HepG2 (cell line): ENCODE results near the gene ESF1. TPM values are rescaled to one million over a fixed set of nuclear protein-coding genes. Genes with fewer than 3 reads are reported as not detected.
A peak's percentile ranks its signal among the peaks of the same experiment; 100 is the strongest.

ENCODE experiments used
- ATF7 ChIP-seq, 2 experiments: fragments of 450-650 bp in 1 of 2; sonication (generic) in 1 of 2; formaldehyde crosslinking in 1 of 2; IDR thresholded peaks; 2 replicates each; pipeline versions ENCODE4 v1.4.0 to v1.6.1; 2016 to 2020; ENCODE audit warnings: antibody characterized with exemption in 1 of 2, mild to moderate bottlenecking in 1 of 2, missing genetic modification reagents in 1 of 2
- CENPBD1 ChIP-seq: sonication (generic); formaldehyde crosslinking; IDR thresholded peaks from 2 replicates; pipeline ENCODE4 v1.8.0; 2022; ENCODE audit warnings: missing genetic modification reagents, low read depth, mild to moderate bottlenecking, borderline replicate concordance
- DPF2 ChIP-seq: sonication (generic); formaldehyde crosslinking; IDR thresholded peaks from 2 replicates; pipeline ENCODE4 v1.4.0; 2020; ENCODE audit warnings: mild to moderate bottlenecking, low read depth, missing genetic modification reagents, borderline replicate concordance
- ELF1 ChIP-seq: sonication (generic); formaldehyde crosslinking; IDR thresholded peaks from 2 replicates; pipeline ENCODE4 v1.4.0; 2020; ENCODE audit warnings: missing genetic modification reagents
- ELF4 ChIP-seq: sonication (generic); formaldehyde crosslinking; IDR thresholded peaks from 2 replicates; pipeline ENCODE4 v1.5.0; 2020; ENCODE audit warnings: missing genetic modification reagents, mild to moderate bottlenecking, moderate library complexity, borderline replicate concordance
- HCFC1 ChIP-seq: fragments of 150-350 bp; IDR thresholded peaks from 2 replicates; pipeline ENCODE4 v1.6.1; 2014; ENCODE audit warnings: low read depth, low read length
- HIVEP1 ChIP-seq: sonication (generic); formaldehyde crosslinking; IDR thresholded peaks from 2 replicates; pipeline ENCODE4 v1.4.0; 2020; ENCODE audit warnings: mild to moderate bottlenecking, missing genetic modification reagents
- HOXA5 ChIP-seq: sonication (generic); formaldehyde crosslinking; IDR thresholded peaks from 2 replicates; pipeline ENCODE4 v1.4.0; 2020; ENCODE audit warnings: missing genetic modification reagents
- MAFK ChIP-seq, 2 experiments: IDR thresholded peaks in 1 of 2; conservative IDR thresholded peaks in 1 of 2; 2 replicates each; pipeline ENCODE4 v1.6.1; 2011; ENCODE audit warnings: improper control_type of control experiment in 2 of 2, low read length in 2 of 2
- MTERF4 ChIP-seq: sonication (generic); formaldehyde crosslinking; IDR thresholded peaks from 2 replicates; pipeline ENCODE4 v1.8.0; 2023; ENCODE audit warnings: mild to moderate bottlenecking, missing genetic modification reagents
- MXI1 ChIP-seq: IDR thresholded peaks from 3 replicates; pipeline ENCODE4 v1.6.1; 2012; ENCODE audit warnings: low read depth, low read length, inconsistent platforms, borderline replicate concordance
- NCOA1 ChIP-seq: sonication (generic); formaldehyde crosslinking; IDR thresholded peaks from 2 replicates; pipeline ENCODE4 v1.9.0; 2021; ENCODE audit warnings: missing genetic modification reagents
- NFATC3 ChIP-seq: sonication (generic); formaldehyde crosslinking; IDR thresholded peaks from 2 replicates; pipeline ENCODE4 v1.5.1; 2020; ENCODE audit warnings: mild to moderate bottlenecking, missing genetic modification reagents
- SMAD1 ChIP-seq: sonication (generic); formaldehyde crosslinking; IDR thresholded peaks from 2 replicates; pipeline ENCODE4 v1.4.0; 2020; ENCODE audit warnings: missing genetic modification reagents, low read depth, mild to moderate bottlenecking, borderline replicate concordance
- SP1 ChIP-seq, 2 experiments: fragments of 450-650 bp in 1 of 2; sonication (generic) in 1 of 2; formaldehyde crosslinking in 1 of 2; IDR thresholded peaks; 2 replicates each; pipeline versions ENCODE4 v1.4.0 to v1.6.1; 2016 to 2020; ENCODE audit warnings: missing genetic modification reagents in 1 of 2
- SPEN ChIP-seq: sonication (generic); formaldehyde crosslinking; IDR thresholded peaks from 2 replicates; pipeline ENCODE4 v1.5.1; 2020; ENCODE audit warnings: low read depth, mild to moderate bottlenecking, missing genetic modification reagents
- STAG1 ChIP-seq: sonication (generic); formaldehyde crosslinking; IDR thresholded peaks from 2 replicates; pipeline ENCODE4 v1.4.0; 2020; ENCODE audit warnings: missing genetic modification reagents
- TBL1XR1 ChIP-seq: fragments of 150-350 bp; IDR thresholded peaks from 2 replicates; pipeline ENCODE4 v1.6.1; 2014; ENCODE audit warnings: borderline replicate concordance, low read length; ENCODE audit not compliant: partially characterized antibody
- TEAD2 ChIP-seq: sonication (generic); formaldehyde crosslinking; IDR thresholded peaks from 2 replicates; pipeline ENCODE4 v1.9.0; 2021; ENCODE audit warnings: missing genetic modification reagents
- ZBTB10 ChIP-seq: sonication (generic); formaldehyde crosslinking; IDR thresholded peaks from 2 replicates; pipeline ENCODE4 v1.4.0; 2020; ENCODE audit warnings: missing genetic modification reagents, borderline replicate concordance
- ZNF879 ChIP-seq: sonication (generic); formaldehyde crosslinking; IDR thresholded peaks from 2 replicates; pipeline ENCODE4 v1.8.1; 2023; ENCODE audit warnings: missing genetic modification reagents
- polyA plus RNA-seq, 8 experiments: library from polyadenylated mRNA; depleted of rRNA in 3 of 8; stranded (reverse) in 7 of 8; unstranded in 1 of 8; fragments of >200 nt; fragmentation: Illumina TruSeq in 4 of 8; extraction: Trizol in 4 of 8; gene quantifications; 2 replicates each; pipeline versions ENCODE4 v1.2.1 to v1.2.3, GENCODE V29; 2011 to 2016; ENCODE audit warnings: low read depth in 4 of 8, missing spikeins in 1 of 8, mixed read lengths in 1 of 8; ENCODE audit not compliant: insufficient read depth in 1 of 8
- total RNA-seq, 5 experiments: library from RNA; depleted of rRNA; stranded (reverse); fragments of >200 nt; fragmentation: Illumina TruSeq; extraction: Trizol; gene quantifications; 2 replicates each; pipeline ENCODE4 v1.2.3, GENCODE V29; 2016; ENCODE audit warnings: low read depth in 1 of 5
- TF ChIP-seq, protein P1 (sequence below): IDR thresholded peaks from 2 replicates; pipeline ENCODE4 v1.6.1; 2016; ENCODE audit warnings: missing compliant biosample characterization, missing genetic modification reagents, borderline replicate concordance
- TF ChIP-seq, protein P2 (sequence below): IDR thresholded peaks from 2 replicates; pipeline ENCODE4 v1.6.1; 2012; ENCODE audit warnings: inconsistent platforms

Gene ESF1
- total and polyA plus RNA-seq, 2 of the 13 experiments (the other 11 are each of a cell fraction or from before 2014, with no cell fraction given): 7.3 to 66.9 TPM

- no peak for TF ChIP-seq SMAD1
- TF ChIP-seq SP1 (IDR thresholded peaks at IDR 0.05): no peak
- no peak for TF ChIP-seq SP1 (CRISPR knock-in tag; IDR thresholded peaks at IDR 0.05)
- TF ChIP-seq SPEN: 0 out of 2 replicates have a peak, but pooled peaks have one; percentile 30
- TF ChIP-seq TBL1XR1: no peak
- TF ChIP-seq HIVEP1 (CRISPR knock-in tag): no peak
- peak; percentile 95 to 99 for TF ChIP-seq MAFK (conservative IDR thresholded peaks at IDR 0.05 in 1 of 2, IDR thresholded peaks at IDR 0.05 in 1 of 2; ENCODE audit: low read length in 2 of 2)
- TF ChIP-seq NFATC3 (CRISPR knock-in tag): no peak
- TF ChIP-seq ELF4 (CRISPR knock-in tag): no peak
- 0 out of 2 replicates have a peak, but pooled peaks have one; percentile 14 for TF ChIP-seq ZBTB10 (CRISPR knock-in tag)
- TF ChIP-seq TEAD2 (CRISPR knock-in tag): no peak
- 0 out of 2 replicates have a peak, but pooled peaks have one; percentile 64 for TF ChIP-seq HOXA5
- 0 out of 2 replicates have a peak, but pooled peaks have one; percentile 9 for TF ChIP-seq ELF1 (CRISPR knock-in tag)
- no peak for TF ChIP-seq ZNF879
- TF ChIP-seq NCOA1 (CRISPR knock-in tag): no peak
- TF ChIP-seq, protein P1, sequence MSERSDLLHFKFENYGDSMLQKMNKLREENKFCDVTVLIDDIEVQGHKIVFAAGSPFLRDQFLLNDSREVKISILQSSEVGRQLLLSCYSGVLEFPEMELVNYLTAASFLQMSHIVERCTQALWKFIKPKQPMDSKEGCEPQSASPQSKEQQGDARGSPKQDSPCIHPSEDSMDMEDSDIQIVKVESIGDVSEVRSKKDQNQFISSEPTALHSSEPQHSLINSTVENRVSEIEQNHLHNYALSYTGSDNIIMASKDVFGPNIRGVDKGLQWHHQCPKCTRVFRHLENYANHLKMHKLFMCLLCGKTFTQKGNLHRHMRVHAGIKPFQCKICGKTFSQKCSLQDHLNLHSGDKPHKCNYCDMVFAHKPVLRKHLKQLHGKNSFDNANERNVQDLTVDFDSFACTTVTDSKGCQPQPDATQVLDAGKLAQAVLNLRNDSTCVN (CRISPR knock-in tag): no peak
- TF ChIP-seq, protein P2, sequence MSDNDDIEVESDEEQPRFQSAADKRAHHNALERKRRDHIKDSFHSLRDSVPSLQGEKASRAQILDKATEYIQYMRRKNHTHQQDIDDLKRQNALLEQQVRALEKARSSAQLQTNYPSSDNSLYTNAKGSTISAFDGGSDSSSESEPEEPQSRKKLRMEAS: peak; percentile 59
- peak; percentile 96 for TF ChIP-seq ATF7 (IDR thresholded peaks at IDR 0.05)
- TF ChIP-seq ATF7 (CRISPR knock-in tag; IDR thresholded peaks at IDR 0.05): peak; percentile 94
- TF ChIP-seq CENPBD1 (CRISPR knock-in tag): no peak
- TF ChIP-seq HCFC1: no peak
- peak; percentile 24; the same call in 1 of the 3 replicates for TF ChIP-seq MXI1
- peak; percentile 78 for TF ChIP-seq DPF2
- TF ChIP-seq STAG1: 0 out of 2 replicates have a peak, but pooled peaks have one; percentile 11
- no peak for TF ChIP-seq MTERF4 (CRISPR knock-in tag)
Observed at GRCh38 chr20:13681248-13682125, 103.2 kb downstream of the ESF1 start (continued).
